Measurements from ENCODE around the gene SLC46A1.

Gene SLC46A1

GRCh38 chr17:28404461-28404811, 1.6 kb downstream of the SLC46A1 start:
- in situ Hi-C loops (cut with MboI; ENCODE audit: low sequenced_read_pairs) = no loop called here

- in situ Hi-C loops (cut with MboI; ENCODE audit: low sequenced_read_pairs) = no loop called here
These were observed 2.0 kb downstream of the SLC46A1 start for GRCh38 chr17:28404007-28404406.

- in situ Hi-C loops (cut with MboI; ENCODE audit: low sequenced_read_pairs) = no loop called here
These were observed 3.2 kb downstream of the SLC46A1 start for GRCh38 chr17:28402844-28403243.

GRCh38 chr17:28402224-28402630, 3.8 kb downstream of the SLC46A1 start:
- in situ Hi-C loops (cut with MboI; ENCODE audit: low sequenced_read_pairs) = no loop called here

- in situ Hi-C loops (cut with MboI; ENCODE audit: low sequenced_read_pairs) = no loop called here
These were observed 6.2 kb downstream of the SLC46A1 start for GRCh38 chr17:28399808-28400207.

- in situ Hi-C loops (cut with MboI; ENCODE audit: low sequenced_read_pairs) = no loop called here
These were observed 7.6 kb downstream of the SLC46A1 start for GRCh38 chr17:28398280-28398981.

- in situ Hi-C loops (cut with MboI; ENCODE audit: low sequenced_read_pairs) = no loop called here
These were observed 8.2 kb downstream of the SLC46A1 start for GRCh38 chr17:28397687-28398279.

GRCh38 chr17:28397275-28397674, 8.7 kb downstream of the SLC46A1 start:
- in situ Hi-C loops (cut with MboI; ENCODE audit: low sequenced_read_pairs) = no loop called here

GRCh38 chr17:28396635-28397239, 9.3 kb downstream of the SLC46A1 start:
- in situ Hi-C loops (cut with MboI; ENCODE audit: low sequenced_read_pairs) = no loop called here

GRCh38 chr17:28395968-28396367, 10.0 kb downstream of the SLC46A1 start:
- in situ Hi-C loops (cut with MboI; ENCODE audit: low sequenced_read_pairs) = no loop called here

GRCh38 chr17:28395426-28395825, 10.6 kb downstream of the SLC46A1 start:
- in situ Hi-C loops (cut with MboI; ENCODE audit: low sequenced_read_pairs) = no loop called here

- in situ Hi-C loops (cut with MboI; ENCODE audit: low sequenced_read_pairs) = no loop called here
These were observed 11.5 kb downstream of the SLC46A1 start for GRCh38 chr17:28394337-28395116.

GRCh38 chr17:28392491-28392890, 13.5 kb downstream of the SLC46A1 start:
- in situ Hi-C loops (cut with MboI; ENCODE audit: low sequenced_read_pairs) = no loop called here

GRCh38 chr17:28391401-28391800, 14.6 kb downstream of the SLC46A1 start:
- in situ Hi-C loops (cut with MboI; ENCODE audit: low sequenced_read_pairs) = no loop called here

- in situ Hi-C loops (cut with MboI; ENCODE audit: low sequenced_read_pairs) = no loop called here
These were observed 15.0 kb downstream of the SLC46A1 start for GRCh38 chr17:28390984-28391383.

GRCh38 chr17:28390563-28390962, 15.4 kb downstream of the SLC46A1 start:
- in situ Hi-C loops (cut with MboI; ENCODE audit: low sequenced_read_pairs) = no loop called here

- in situ Hi-C loops (cut with MboI; ENCODE audit: low sequenced_read_pairs) = no loop called here
These were observed 15.9 kb downstream of the SLC46A1 start for GRCh38 chr17:28390141-28390540.

GRCh38 chr17:28388106-28388505, 17.9 kb downstream of the SLC46A1 start:
- in situ Hi-C loops (cut with MboI; ENCODE audit: low sequenced_read_pairs) = no loop called here

GRCh38 chr17:28386391-28386790, 19.6 kb downstream of the SLC46A1 start:
- in situ Hi-C loops (cut with MboI; ENCODE audit: low sequenced_read_pairs) = no loop called here

- in situ Hi-C loops (cut with MboI; ENCODE audit: low sequenced_read_pairs) = no loop called here
These were observed 20.6 kb downstream of the SLC46A1 start for GRCh38 chr17:28385406-28385805.

GRCh38 chr17:28385037-28385400, 21.0 kb downstream of the SLC46A1 start:
- in situ Hi-C loops (cut with MboI; ENCODE audit: low sequenced_read_pairs) = no loop called here

Data from HL-60/S4 treated with phorbol 12-myristate 13-acetate at 8.2 ng/mL for 4 days and 3 days (cell line).